DMS153 treated with DMSO at 0.1 percent for 48 hours (cell line): ENCODE results near the gene TRAPPC12.
"Not testable (repeated sequence)": the region's sequence is repeated elsewhere in the genome, so short reads cannot be mapped to it uniquely, and the experiment has no call there.

Experiments
- DNase-seq: peaks from one replicate; lab custom pipeline; 2025; ENCODE audit not compliant: unreplicated experiment; lab: John Stamatoyannopoulos, UW

TRAPPC12 gene

DNA sequence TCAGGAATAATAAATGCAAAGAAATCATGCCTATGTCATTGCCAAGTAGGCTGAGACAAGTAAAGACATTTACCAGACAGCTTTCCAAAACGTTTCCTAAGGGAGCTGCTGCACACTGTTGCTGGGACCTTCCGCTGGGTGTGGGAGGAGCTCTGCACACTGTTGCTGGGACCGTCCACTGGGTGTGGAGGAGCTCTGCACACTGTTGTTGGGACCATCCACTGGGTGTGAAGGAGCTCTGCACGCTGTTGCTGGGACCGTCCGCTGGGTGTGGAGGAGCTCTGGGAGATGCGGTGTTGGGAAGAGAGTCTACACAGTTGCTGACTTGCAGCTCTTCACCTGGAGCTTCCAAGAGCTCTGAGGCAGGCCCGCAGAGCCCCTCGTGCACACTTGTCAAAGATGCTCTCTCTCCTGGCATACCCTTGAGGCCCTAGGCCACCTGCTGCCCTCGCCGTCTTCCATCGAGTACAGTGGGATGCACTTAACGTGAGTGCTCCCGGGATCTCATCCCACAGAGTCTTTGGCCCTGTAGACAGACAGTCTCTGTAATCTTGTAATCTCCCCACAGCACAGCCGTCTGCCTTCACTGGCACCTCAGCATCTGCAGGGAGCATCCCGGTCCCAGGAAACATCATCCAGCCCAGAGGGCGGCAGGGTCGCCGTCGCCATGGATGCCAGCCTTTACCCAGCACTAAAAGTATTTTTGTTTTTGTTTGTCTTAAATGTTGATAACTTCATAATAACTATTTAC lies 51.4 kb downstream of the TRAPPC12 start:
- no peak for DNase-seq

DNA sequence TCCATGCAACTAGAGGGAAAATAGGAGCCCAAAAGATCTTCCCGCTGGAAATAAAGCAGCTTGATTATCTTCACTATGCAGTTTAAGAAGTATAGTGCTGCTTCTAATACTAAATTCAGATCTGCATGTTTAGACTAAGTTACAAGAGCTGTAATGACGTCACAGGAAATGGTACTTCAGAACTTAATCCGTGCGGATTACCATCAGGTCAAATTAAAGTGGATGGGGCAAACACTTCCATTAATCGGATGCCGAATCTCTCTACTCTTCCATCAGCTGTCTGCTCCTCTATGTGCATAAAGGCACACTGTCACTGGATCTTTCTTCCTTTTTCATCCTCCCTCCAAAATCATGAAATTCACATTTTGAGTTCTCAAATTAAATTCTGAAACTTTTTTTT lies 52.6 kb downstream of the TRAPPC12 start:
- no peak for DNase-seq

DNA sequence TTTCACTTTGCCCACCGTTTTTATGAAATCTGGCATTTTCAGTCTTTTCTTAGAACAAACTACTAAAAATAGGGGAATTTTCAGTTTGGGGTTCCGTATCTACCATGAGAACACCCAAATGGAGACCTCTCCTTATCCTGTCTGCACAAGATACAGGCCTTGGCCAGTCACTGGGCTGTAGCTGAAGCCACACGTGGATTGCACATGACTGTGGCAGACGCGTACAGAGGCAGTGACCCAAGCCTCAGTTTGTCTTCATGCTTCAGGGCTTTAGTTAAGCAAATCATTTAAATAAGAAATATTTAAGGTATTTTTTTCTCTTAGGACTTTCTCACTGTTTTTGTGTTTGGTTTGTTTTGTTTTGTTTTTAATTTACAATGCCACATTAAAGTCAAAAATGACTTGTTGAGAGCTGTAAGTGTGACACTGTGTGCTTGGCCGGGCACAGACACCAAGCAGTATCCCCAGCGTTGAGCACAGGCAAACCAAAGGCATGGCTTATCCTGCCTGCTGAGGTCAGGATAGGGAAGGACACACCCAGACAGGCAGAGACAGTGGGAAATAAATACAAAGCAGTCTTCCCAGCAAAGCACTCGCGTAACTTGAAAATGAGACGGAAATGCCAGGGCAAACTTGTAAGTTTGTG lies 53.3 kb downstream of the TRAPPC12 start:
- DNase-seq: peak; percentile 43

DNA sequence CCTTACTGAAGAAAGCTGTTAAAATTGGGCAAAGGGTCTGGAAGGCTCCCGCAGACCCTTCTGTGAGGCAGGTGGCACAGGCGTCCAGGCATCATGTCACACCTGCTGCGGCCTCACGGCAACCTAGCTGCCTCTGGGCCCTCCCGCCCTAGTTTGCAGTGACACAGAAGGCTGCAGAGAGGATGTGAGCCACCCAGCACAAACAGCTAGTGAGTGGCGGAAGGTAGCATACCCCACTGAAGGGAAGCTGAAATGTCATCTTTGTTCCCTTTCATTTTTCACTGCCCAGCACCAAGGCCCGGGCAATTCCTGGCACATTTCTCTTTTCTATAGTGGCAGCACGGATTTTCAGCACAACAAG lies 53.8 kb downstream of the TRAPPC12 start:
- peak; percentile 43 for DNase-seq

DNA sequence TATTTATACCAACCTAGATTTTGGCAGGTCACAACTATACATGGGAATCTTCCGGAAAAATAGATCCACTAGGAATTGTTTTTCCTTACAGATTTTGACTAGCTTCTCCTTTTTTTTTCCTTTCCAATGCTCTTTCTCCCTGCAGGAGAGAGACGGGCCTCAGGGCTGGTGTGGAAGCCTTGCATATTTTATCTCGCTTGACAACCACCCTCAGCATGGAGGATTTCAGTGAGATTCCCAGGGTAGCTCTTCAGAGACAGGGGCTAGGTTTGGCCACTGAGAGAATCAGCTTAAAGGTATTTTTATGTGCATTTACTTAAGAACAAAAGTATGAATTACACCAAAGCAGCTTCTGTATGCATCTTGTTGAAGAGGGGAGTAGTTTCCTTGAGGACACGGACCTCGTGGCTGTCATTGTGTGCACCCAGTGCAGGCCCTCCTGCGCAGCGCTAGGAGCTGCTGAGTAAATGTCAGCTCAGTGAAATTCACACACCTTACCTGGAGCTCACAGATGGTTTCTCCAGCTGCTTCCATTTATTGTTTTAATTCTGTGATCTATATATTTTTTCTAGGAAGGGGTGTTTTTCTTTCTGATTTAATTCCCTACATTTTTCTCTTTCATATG lies 54.4 kb downstream of the TRAPPC12 start:
- no peak for DNase-seq

DNA sequence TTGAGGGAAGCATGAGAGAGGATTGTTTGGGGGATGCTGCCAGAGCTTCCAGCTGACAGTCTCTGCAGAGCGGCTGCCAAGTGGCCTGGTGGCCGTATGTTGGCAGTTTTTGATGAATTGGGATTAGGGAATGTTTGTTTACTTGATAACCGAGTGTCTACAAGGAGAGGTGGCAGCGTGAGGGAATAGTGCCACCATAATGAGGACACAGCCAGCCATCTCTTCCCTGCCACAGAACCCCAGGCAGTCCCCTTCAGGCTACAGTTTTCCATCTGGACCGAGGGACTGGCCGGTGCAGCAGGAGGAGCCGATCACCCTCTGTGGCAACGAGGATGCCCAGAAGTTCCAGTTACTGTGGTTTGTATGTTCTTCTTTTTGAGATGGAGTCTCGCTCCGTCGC lies 55.2 kb downstream of the TRAPPC12 start:
- no peak for DNase-seq

DNA sequence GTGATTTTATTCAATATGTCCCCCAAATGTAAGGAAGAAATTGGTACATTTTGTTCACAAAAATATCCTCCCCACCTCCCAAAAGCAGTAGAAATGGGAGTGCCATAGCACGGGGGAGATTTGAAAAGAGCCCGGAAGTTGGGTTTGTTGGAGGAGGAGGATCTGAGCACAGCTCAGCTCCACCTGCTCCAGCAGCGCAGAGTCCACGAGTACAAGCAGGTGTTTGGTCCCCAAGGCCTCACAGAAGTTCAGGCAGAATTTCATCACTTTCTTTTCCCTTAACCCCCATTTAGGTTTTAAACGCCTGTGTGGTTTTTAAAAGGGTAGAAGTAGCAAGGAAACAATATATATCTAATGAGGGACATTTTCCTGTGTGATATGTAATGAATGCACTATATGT lies 56.0 kb downstream of the TRAPPC12 start:
- peak; percentile 14 for DNase-seq

DNA sequence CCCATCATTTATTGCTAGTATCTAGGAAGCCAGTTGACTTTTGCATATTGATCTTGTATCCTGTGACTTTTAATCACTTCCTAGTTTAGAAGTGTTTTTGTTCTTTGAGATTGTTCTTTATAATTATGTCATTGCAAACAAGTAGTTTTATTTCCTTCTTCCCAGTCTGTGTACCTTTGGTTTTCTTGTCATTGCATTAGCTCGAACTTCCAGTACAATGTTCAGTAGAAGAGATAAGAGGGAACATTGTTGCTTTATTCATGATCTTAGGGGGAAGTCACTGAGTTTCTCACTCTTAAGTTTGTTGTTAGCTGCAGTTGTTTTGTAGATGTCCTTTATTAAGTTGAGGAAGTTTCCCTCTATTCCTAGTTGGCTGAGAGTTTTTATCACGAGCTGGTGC lies 61.0 kb downstream of the TRAPPC12 start:
- DNase-seq: no peak

DNA sequence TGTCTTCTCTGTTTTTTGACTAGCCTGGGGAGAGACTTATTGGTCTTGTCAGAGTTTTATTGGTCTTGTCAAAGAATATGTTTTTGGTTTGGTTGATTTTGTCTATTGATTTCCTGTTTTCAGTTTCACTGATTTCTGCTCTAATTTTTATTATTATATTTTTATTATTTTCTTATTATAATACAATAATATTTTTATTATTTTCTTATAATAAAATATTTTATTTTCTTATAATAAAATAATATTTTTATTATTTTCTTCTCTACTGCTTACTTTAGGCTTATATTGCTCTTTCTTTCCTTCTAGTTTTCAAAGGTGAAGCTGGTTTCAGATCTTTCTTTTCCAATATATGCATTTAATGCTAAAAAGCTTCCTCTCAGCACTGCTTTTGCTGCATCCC lies 62.0 kb downstream of the TRAPPC12 start:
- DNase-seq: no peak

DNA sequence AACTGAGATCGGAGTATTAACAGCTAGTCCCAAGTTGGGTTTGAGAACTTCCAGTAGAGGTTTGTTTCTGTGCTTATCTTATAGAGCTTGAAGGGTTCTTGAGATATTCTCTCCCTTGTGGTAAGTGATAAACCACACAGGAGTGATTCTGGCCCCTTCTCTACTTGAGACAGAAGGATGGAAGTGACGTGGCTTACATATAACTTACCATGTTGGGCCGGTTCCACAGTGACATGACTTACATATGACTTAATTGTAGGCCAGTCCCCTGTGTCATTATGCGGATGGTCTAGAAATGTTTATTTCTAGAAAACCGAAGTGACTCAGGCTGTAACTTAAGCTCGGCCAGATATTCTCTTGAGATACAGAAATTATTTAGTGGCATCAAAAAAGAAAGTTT lies 62.7 kb downstream of the TRAPPC12 start:
- no peak for DNase-seq

DNA sequence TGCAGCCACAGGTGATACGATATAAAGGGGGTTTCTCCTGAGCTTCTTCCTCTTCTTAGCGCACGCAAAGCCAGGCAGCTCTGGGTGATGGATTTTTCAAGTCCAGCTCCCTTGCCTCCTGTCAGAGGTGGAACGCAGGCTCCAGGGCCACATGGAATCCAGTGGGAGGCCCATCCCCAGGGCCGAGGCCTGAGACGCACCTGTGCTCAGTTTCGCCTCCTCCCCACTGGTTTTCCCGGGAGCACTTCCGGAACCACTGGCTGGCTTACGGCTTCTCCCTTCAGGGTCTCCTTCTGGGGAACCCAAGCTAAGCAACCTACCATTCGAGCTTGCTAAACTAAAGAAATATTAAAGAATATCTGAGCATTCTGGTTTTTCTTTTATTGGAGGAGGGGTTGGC lies 63.6 kb downstream of the TRAPPC12 start:
- no peak for DNase-seq

DNA sequence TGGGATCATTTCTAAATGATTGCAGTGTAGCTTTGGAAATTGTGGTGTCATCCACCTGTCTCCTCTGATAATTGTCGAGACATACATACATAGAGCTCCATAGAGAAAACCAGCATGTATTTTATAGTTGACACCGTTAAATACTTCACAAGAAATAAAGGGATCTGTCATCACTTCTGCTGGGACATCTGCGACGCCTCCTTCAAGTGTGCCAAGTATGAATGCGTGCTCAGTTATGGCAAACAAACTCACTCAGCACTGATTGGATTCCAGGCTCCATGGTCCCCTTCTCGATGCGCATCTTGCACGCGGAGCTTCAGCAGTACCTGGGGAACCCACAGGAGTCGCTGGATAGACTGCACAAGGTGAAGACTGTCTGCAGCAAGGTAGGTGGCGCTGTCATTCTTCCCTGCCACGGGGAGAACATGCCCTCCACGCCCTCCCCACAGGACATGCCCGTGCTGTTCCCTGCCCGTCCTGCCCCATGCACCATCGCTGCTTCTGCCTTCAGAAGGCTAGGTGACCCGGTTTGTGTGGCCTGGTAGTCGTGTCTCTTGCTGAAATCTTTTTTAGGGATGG lies 64.1 kb downstream of the TRAPPC12 start:
- DNase-seq: no peak

DNA sequence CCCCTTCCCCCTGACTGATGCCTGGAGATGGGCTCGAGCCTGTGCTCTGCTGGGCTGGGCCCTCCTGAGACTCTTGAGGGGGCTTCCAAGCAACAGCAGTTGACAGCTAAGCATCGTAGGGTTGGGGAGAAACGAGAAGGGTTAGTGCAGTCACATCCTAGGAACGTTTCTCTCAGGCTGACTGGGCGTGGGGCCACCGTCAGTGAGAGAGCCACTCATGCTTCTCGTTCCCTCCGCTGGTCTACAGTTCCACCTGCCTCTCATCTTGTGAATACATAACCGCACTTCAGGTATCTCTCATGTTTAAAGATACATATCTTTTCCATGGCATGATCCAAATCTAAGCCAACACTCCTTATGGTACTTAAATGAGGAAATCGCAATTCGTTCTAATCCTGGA lies 66.4 kb downstream of the TRAPPC12 start:
- no peak for DNase-seq

DNA sequence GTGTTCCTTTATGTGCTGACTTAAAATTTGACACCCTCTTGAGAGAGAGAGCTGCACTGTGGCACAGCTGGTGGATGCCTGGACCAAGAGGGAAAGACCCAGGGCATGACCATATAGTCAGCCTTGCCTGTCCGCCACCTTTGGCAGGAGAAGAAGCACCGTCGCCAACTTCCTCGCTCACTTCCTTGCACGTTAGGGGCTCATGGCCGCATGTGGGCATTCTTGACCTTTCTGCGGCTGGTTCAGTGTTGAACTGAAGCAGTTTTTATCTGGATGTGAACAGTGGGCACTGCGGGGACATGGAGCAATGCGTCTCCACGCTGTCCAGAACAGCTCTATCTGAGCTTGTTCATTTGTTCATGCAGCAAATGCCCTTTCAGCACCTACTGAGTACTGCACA lies 66.9 kb downstream of the TRAPPC12 start:
- DNase-seq: no peak

DNA sequence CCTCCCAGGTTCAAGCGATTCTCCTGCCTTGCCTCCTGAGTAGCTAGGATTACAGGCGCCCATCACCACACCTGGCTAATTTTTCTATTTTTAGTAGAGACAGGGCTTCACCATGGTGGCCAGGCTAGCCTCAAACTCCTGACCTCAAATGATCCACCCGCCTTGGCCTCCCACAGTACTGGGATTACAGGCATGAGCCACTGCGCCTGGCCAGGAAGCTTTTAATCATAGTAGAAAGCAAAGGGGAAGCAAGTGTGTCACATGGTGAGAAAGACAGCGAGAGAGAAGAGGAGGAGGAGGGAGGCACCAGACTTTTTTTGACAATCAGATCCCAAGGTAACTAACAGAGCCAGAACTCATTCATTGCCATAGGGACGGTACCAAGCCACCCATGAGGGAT lies 67.7 kb downstream of the TRAPPC12 start:
- not testable (repeated sequence) for DNase-seq

DNA sequence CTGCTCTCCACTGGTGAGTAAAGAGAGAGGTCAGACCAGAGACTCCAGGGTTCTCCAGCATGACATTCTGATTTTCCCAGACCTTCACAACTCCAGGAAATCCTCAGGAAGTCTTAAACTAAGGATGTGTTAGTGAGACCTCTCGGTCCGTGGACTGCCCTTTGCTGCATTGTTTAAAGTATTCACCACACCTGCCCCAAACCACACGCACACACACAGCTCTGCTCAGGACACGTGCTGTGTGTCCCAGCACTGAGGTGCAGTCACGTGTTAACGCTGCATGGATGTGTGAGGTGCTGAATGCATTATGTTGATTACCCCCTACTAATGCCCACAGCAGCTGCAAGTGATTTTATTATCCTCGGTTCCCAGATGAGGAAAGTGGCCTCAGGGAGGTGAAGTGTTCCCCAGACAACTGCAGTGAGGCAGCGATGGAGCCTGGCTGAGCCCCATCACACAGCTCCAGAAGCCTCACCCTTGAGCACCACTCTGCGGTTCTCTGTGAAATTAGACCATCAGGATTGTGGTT lies 68.4 kb downstream of the TRAPPC12 start:
- DNase-seq: no peak

DNA sequence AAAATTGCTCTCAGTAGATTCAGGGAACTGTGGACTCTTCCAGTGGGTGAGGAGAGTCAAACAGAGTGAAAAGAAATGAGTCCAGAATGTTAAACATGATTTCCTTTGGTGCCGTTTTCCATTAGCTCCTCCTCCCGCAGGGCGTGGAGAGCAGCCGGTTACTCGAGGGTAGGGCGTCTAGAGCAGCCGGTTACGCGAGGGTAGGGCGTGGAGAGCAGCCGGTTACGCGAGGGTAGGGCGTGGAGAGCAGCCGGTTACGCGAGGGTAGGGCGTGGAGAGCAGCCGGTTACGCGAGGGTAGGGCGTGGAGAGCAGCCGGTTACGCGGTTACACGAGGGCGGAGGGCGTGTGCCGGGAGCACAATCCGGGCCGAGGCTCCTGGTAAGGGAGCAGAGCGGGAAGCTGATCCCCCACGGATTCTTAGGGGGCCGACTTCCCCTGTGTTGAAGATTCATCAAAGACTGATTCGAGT lies 69.0 kb downstream of the TRAPPC12 start:
- DNase-seq: not testable (repeated sequence)

DNA sequence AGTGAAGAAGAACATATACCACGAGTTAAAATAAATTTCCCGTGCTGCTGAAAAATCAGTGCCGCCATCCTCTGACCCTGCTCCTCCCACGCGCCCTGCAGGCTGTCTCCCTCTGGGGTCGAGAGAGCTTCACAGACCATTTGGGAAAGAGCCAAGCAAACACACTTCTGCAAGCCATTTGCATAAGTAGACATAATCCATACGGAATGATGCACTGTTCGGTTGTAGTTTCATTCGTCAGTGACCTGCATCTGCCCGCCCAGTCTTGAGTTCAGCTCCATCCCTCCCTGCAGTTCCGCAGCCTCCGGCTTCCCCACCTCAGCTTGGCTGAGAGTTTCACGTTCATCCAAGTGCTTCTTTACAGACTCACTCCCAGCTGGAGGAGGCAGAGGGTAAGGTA lies 69.6 kb downstream of the TRAPPC12 start:
- DNase-seq: no peak

DNA sequence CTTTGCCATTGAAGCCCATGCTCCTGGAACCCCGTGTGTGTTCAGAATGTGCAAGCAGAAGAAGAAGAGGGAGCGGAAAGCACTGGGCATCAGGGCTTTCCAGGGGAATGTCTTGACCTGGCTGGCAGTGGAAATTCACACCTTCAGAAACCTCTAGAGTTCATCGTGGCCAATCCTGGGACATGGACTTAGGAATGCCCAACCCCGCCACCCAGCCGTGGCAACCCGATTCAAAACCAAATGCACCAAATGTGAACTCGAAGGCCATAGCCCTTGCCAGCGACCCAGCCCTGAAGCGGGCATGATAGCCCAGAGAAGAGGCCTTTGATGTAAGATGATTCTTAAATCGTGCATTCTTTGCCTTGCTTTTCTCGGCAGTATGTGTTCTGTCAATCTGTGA lies 70.4 kb downstream of the TRAPPC12 start:
- no peak for DNase-seq

DNA sequence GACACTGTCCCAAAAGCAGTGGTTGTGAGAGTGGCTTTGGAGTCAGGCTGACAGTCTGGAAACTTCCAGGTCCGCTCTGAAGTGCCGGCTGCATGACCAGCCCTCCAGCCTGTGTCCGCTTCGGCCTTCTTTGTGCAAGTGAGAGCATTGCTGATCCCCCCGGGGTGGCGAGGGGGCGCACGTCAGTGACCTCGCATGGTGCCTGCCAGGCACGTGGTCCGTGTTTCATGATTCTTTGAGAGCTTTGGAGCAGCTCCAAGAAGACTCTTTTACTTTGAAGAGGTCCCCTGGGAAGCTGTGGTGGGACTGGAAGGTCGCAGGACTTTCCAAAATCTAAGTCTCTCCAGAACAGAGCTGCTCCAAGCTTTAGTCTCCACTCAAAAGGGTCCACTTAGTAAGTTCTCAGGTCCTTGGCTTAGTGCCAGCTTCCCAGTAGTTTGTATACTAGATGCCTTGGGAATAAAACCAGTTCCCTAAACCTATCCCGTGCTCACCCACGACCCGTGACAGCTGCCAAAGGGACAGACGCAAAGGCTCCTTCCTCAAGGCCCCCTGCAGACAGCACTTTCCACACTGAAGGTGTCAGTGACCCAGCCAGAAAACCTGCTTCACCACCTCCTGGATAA lies 71.0 kb downstream of the TRAPPC12 start:
- DNase-seq: no peak

DNA sequence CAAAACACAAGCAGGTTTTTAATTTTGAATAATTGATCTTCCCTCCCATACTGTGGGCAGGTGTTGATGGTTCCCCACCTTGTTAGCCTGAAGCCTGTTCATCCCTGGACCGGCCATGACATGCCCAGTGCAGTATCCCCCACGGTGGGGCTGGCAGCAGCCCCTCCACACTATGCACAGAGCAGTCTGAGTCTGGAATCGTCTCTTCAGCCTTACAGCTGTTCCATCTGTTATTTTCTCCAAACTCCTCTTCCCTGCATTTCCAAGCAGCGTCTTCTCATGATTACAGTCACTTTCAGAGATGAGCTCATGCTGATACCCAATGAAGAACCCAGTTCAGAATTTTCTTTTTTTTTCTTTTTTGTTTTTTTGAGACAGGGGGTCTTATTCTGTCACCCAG lies 71.7 kb downstream of the TRAPPC12 start:
- no peak for DNase-seq
